UCSD-AML1 (cell line): ENCODE measurements around the gene MZT1.
"Not testable (repeated sequence)": the region's sequence is repeated elsewhere in the genome, so short reads cannot be mapped to it uniquely, and the experiment has no call there.

ENCODE experiments used
- DNase-seq: peaks from one replicate; lab custom pipeline; 2025; ENCODE audit not compliant: unreplicated experiment; lab: John Stamatoyannopoulos, UW

Gene MZT1, protein sequence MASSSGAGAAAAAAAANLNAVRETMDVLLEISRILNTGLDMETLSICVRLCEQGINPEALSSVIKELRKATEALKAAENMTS

DNA sequence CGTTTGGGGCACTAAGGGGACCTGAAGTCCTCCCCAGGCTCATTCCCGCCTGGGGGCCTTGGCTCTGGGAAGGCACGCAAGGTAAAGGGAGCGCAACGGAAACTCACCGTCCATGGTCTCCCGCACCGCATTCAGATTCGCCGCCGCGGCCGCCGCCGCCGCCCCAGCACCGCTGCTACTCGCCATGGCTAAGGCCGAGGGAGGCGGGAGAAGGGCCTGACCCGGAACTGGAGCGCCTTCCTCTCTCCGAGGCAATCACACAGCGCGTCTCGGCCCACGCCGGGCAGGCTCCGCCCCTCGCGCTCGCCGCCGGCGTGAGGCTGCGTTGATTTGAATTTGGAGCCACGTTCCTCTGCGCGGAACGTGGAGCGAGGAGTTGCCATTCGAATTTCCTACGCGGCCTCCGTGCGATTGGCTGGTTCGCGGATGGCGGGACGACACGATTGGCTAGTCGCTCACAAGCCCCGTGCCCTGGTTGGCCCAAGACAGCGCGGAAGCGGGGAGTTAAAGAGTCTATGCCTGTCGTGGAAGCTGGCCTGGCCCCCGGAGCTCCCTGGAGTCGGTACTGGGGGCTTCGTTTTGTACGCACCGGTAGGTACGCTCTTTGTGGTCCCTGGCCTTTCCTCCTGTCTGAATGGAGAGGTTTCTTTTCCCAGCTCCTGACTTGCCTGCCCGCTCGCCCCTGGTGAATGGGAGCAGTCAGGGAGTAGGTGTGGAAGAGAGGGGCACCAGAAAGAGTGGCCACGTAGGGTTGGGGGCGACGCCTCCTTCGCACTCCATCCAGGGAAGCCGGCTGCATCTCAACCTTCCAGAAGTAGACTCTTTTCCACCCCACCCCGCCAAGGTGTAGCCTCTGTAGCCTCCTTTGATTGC lies at the start of gene MZT1, which contains the start of gene BORA:
TSS of gene MZT1 (minus strand) at position 213 of the 873 bp plus-strand sequence. CDS start at position 186, 27 bp downstream.
TSS of gene BORA (plus strand) at position 507 of the 873 bp plus-strand sequence. CDS start 1,018 bp downstream, outside the sequence.
- peak; percentile 99 for DNase-seq

GRCh38 chr13:72774019-72774418 lies 46.6 kb upstream of the MZT1 start:
- DNase-seq = no peak

- no peak for DNase-seq
These were observed 36.0 kb upstream of the MZT1 start for GRCh38 chr13:72763411-72763810.

DNA sequence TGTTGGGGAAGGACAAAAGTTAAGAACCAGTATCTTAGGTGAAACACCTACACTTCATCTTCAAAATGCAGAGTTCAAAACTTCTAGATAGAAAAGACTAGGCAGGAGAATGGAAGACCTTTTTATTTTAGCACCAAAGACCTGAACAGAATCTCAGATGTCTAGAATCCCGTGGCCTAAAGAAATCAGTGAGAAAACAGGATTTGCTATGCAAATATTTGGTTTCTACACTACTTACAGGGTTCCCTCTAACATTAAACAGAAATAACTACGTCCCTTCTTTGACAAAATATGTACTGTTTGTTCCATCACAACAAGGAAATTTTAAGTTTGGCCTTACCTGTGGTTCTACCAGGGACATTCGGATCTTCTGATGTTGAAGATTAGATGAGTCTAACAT lies 32.8 kb upstream of the MZT1 start:
- DNase-seq = no peak

DNA sequence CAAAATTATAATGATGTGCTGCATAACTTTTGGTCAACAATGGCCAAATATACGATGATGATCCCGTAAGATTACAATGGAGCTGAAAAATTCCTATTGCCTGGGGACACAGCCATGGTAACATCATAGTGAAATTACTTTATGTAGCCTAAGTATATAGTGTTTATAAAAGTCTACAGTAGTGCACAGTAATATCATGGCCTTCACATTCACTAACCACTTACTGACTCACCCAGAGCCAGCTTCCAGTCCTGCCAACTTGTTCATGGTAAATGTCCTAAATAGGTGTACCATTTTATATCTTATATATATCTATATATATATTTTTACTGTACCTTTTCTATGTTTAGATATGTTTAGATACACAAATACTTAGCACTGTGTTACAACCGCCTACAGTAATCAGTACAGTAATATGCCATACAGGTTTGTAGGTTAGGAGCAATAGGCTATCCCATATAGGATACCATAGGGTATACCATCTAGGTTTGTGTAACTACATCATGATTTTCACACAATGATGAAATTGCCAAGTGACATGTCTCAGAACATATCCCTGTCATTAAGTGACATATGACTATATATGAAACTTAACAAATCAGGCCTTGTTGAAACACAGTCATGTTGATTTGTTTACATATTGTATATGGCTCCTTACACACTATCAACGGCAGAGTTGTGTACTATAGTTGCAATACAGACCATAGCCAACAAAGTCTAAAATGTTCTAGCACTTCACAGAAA lies 30.5 kb upstream of the MZT1 start:
- no peak for DNase-seq

GRCh38 chr13:72754111-72754510 lies 26.7 kb upstream of the MZT1 start:
- DNase-seq = no peak

- no peak for DNase-seq
These were observed 23.8 kb upstream of the MZT1 start for GRCh38 chr13:72751220-72751619.

- DNase-seq = no peak
These were observed 17.8 kb upstream of the MZT1 start for GRCh38 chr13:72745260-72745659.

- no peak for DNase-seq
These were observed 12.6 kb upstream of the MZT1 start for GRCh38 chr13:72740015-72740414.

GRCh38 chr13:72737033-72737432 lies 9.6 kb upstream of the MZT1 start:
- DNase-seq = no peak

DNA sequence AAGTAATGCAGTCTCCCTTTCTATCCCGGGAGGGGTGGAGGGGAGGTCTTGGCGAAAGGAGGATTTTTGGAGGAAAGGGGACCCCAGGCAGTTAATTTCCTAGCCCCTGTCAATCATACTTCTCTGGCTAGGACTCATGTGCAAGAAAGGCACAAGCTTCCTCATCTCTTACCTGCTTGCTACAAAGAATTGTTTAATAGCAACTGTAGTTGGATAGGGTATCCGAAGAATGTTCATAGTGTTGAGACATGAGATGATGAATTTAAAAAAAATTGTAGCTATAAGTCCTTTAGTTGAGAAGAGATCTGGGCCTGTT lies 819 bp upstream of the MZT1 start:
- DNase-seq = no peak

DNA sequence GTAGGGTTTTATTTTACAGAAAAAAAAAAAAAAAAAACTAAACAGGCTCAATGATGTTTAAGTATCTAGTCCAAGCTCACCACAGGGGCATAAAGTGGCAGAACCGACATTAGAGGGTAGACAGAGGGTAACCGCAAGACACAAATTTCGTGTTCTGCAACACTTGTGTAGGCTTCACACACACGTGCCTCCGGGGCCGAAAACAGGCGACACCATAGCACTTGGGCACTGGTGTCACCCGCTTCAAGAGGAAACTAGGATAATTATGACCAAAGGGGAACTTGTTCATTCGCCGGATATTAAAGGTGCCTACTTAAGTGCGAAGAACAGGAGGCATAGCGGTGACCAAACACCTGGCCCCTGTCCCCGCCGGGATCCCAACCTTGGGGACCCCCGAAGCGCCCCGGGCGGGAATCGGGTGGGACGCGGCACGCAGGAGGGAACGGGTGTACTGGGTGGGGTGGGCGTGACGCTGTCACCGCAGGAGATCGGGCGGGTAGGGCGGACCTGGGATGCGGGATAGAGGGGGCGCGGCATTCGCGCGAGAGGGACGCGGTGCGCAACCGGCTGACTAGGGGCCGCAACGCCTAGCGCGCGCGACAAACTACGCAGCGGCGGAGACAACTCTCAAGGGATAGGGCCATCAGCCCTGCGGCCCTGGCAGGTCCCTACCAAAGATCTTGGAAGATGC lies 558 bp downstream of the MZT1 start:
- DNase-seq = peak; percentile 74

- not testable (repeated sequence) for DNase-seq
These were observed 1.2 kb downstream of the MZT1 start for GRCh38 chr13:72726185-72726584.

DNA sequence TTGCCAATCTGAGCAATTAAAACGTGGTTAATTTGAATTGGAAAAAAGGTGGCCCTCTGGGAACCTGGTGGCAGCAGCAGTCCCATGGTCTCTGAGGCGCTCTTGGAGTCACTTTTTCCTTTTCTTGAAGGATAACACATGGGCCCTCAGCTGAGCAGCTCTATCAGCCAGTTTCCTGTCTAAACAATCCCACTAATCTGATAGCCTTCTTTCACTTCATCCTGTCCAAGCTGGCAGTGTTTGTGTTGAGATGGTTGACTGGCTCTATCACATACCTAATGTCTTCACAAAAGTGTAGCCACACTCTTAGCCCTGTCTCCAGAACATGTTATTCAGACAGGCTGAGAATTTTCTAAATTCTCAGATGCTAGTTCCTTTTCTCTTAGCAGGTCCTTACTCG lies 10.7 kb downstream of the MZT1 start:
- no peak for DNase-seq

GRCh38 chr13:72700509-72700908 lies 26.9 kb downstream of the MZT1 start:
- DNase-seq = peak; percentile 30

DNA sequence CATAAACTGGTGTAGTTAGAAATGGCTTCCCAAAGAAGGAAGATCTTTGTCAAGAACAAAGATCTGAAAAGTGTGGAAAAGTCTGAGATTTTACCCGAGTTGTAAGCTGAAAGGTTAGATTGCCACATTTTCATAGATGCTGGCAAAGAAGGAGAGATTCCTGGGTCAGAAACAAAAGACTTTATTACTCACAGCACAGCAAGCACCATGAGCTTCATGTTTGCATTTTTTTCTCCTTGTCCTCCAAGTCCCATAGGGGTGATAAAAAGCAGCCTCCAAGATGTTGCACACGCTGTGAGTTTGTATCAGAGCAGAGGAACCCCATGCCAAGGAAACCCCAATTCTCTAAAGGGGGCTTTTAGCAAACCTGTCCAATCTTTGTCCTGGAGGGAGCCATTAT lies 29.3 kb downstream of the MZT1 start:
- no peak for DNase-seq

DNA sequence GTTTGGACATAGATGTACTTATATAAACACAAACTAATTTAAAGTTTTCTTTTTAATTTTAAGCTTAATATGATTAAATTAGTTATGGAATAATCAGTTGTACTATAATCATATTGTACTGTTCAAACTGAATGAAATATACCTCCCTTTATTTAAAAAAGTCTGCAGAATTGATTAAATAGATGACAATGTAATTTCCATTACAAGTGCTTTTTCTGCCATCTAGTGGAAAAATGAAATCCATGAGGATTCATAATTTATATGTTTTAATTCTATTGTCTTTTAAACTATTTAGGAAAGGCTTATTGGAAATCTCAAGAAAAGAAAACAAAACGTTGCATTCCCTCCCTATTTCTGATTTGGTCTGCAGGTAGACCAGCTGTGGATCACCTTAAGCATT lies 30.9 kb downstream of the MZT1 start:
- DNase-seq = no peak

DNA sequence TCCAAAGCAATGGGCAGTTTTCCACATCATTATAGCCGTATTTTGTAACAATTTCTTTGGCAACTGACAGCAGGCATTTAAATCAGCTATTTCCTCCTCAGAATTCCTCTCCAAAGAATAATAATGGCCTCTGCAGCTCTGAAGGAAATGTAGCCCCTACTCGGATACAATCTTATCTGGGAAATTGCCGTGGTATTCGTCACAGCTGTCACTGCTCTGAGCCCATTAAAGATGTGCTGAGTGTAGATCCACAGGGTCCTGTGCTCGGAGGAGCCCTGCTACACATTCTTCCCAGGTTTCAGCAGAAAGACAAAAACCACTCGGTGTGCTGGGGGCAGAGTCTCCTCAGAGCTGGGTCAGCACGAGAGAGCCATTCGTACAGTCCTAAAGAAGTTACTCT lies 33.1 kb downstream of the MZT1 start:
- no peak for DNase-seq

GRCh38 chr13:72693832-72694231 lies 33.6 kb downstream of the MZT1 start:
- DNase-seq = no peak

GRCh38 chr13:72692884-72693514 lies 34.4 kb downstream of the MZT1 start:
- no peak for DNase-seq

DNA sequence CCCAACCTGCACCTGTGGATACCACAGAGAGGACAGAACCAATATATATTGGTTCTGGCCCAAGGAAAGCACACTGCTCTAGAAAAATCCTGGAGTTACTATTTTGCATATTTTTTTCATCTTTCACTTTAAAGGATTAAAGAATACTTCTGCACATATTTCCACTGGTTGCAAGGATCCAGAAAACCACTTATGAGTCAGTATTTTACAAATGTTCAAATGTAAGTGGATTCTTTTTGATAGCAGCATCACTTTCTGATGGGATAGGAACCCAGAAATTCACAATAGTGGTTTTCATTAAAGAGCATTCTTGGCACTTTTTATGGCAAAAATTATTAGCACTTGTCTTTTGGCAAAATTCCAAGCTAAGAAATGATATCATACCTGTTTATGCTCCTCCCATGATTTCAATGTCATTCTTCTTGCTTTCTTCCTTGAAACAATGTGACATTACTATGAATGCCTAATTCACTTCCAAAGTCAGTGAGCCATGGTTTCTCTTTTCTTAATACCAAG lies 38.2 kb downstream of the MZT1 start:
- no peak for DNase-seq
